DND-41 (cell line): ENCODE measurements around the gene EFNA4.

ENCODE experiments used
- CTCF ChIP-seq: IDR thresholded peaks from 2 replicates; pipeline ENCODE4 v1.5.1; 2012; ENCODE audit warnings: borderline replicate concordance, low read length, moderate library complexity, mild to moderate bottlenecking; ENCODE audit not compliant: poor library complexity, severe bottlenecking; ENCODE audit errors: extremely low read depth
- EZH2 ChIP-seq: IDR thresholded peaks from 3 replicates; pipeline ENCODE4 v1.6.1; 2012; ENCODE audit warnings: borderline replicate concordance, low read depth, mild to moderate bottlenecking, moderate library complexity, low read length, inconsistent platforms; ENCODE audit not compliant: severe bottlenecking

- no peak for TF ChIP-seq CTCF
- TF ChIP-seq EZH2: no peak
Measured at GRCh38 chr1:155030243-155030795, 33.2 kb upstream of the EFNA4 start.
